Ascending aorta (tissue), 2 donors: Measurements from ENCODE around the gene BTBD2. TPM values are rescaled to one million over a fixed set of nuclear protein-coding genes. Genes with fewer than 3 reads are reported as not detected.
"Not testable (repeated sequence)": the region's sequence is repeated elsewhere in the genome, so short reads cannot be mapped to it uniquely, and the experiment has no call there.

Experiments
- DNase-seq, 2 donors: peaks; one replicate each; pipeline ENCODE4 v3.0.0-alpha.2; 2019; ENCODE audit warnings: low spot score in 2 of 2
- H3K27ac ChIP-seq, 2 donors: fragments of 200-600 bp; sonication (generic); one replicate each; pipeline ENCODE4 v1.5.1; 2016 to 2017; ENCODE audit warnings: mild to moderate bottlenecking in 1 of 2
- H3K27me3 ChIP-seq: fragments of 200-600 bp; sonication (generic); one replicate; pipeline ENCODE4 v1.5.1; 2017
- H3K36me3 ChIP-seq, 2 donors: fragments of 200-600 bp; sonication (generic); one replicate each; pipeline ENCODE4 v1.5.1; 2016
- H3K4me1 ChIP-seq, 2 donors: fragments of 200-600 bp; sonication (generic); one replicate each; pipeline ENCODE4 v1.5.1; 2016 to 2017; ENCODE audit warnings: mild to moderate bottlenecking in 1 of 2
- H3K4me3 ChIP-seq, 2 donors: fragments of 200-600 bp; sonication (generic); one replicate each; pipeline ENCODE4 v1.5.1; 2016 to 2017; ENCODE audit warnings: mild to moderate bottlenecking in 1 of 2
- H3K9me3 ChIP-seq, 2 donors: fragments of 200-600 bp; sonication (generic); one replicate each; pipeline ENCODE4 v1.5.1; 2016
- intact Hi-C: fragments of 100-400 bp; cut with DNase I; formaldehyde crosslinking; loops from one replicate; pipeline ENCODE4 v1.15.1; 2023
- total RNA-seq: library from RNA; depleted of rRNA; stranded (reverse); fragments of >200 nt; gene quantifications from one replicate; pipeline ENCODE4 v1.1.0, GENCODE V29; 2016
- TF ChIP-seq, protein P1 (sequence below), 3 experiments: fragments of 200-600 bp in 2 of 3; fragments of 450-650 bp in 1 of 3; sonication (generic) in 2 of 3; IDR thresholded peaks; one replicate each; pipeline ENCODE4 v1.5.1; 2016 to 2019; ENCODE audit warnings: antibody characterized with exemption in 3 of 3, mild to moderate bottlenecking in 1 of 3, moderate library complexity in 1 of 3

Gene BTBD2
- total RNA-seq, 1 donor from 2014 or later: 90.1 TPM

DNA sequence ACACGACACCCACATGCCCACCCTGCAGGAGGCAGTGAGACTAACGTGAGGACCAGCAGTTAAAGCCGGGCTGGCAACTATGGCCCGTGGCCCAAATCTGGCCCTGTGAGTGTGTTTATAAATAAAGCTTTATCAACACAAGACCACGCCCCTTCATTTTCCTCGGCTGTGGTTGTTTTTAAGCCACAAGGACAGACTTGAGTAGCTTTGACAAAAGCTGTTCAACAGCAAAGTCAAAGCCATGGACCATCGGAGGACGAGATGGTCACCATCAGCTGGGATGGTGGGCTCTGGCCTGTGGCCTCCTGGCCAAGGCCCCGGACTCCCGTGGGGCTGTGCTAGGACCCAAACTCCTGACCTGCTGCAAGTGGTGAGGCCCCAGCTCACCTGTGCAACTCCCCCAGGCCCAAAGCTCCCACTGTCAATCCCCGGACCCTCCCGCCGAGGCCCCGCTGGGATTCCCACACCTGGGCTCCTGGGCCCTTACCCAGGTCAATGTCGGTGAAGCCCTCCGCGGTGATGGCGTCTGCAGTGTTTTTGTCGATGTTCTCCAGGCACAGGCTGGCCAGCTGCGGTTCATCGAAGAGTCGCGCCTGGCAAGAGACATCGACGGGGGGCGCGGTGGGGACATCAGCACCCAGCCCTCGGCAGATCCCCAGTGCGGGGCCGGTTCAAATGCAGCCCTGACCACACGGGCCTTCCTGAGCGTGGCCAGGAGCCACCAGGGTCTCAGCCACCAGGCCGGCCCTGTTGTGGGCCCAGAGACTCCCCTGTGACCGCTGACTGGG, 25.1 kb downstream of the BTBD2 start:
- TF ChIP-seq, protein P1, sequence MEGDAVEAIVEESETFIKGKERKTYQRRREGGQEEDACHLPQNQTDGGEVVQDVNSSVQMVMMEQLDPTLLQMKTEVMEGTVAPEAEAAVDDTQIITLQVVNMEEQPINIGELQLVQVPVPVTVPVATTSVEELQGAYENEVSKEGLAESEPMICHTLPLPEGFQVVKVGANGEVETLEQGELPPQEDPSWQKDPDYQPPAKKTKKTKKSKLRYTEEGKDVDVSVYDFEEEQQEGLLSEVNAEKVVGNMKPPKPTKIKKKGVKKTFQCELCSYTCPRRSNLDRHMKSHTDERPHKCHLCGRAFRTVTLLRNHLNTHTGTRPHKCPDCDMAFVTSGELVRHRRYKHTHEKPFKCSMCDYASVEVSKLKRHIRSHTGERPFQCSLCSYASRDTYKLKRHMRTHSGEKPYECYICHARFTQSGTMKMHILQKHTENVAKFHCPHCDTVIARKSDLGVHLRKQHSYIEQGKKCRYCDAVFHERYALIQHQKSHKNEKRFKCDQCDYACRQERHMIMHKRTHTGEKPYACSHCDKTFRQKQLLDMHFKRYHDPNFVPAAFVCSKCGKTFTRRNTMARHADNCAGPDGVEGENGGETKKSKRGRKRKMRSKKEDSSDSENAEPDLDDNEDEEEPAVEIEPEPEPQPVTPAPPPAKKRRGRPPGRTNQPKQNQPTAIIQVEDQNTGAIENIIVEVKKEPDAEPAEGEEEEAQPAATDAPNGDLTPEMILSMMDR (IDR thresholded peaks at IDR 0.05): no peak
- H3K36me3 ChIP-seq: peaks cover 56 to 84% of the 10 kb centered on the region in 2 donors
- H3K27me3 ChIP-seq: no peaks in the 10 kb centered on the region
- no peak overlapping the region for H3K27ac ChIP-seq
- intact Hi-C loops: no loop called here
- no peaks in the 10 kb centered on the region for H3K4me1 ChIP-seq
- H3K9me3 ChIP-seq: no peaks in the 10 kb centered on the region
- no peak overlapping the region for H3K4me3 ChIP-seq
- no peak for DNase-seq

DNA sequence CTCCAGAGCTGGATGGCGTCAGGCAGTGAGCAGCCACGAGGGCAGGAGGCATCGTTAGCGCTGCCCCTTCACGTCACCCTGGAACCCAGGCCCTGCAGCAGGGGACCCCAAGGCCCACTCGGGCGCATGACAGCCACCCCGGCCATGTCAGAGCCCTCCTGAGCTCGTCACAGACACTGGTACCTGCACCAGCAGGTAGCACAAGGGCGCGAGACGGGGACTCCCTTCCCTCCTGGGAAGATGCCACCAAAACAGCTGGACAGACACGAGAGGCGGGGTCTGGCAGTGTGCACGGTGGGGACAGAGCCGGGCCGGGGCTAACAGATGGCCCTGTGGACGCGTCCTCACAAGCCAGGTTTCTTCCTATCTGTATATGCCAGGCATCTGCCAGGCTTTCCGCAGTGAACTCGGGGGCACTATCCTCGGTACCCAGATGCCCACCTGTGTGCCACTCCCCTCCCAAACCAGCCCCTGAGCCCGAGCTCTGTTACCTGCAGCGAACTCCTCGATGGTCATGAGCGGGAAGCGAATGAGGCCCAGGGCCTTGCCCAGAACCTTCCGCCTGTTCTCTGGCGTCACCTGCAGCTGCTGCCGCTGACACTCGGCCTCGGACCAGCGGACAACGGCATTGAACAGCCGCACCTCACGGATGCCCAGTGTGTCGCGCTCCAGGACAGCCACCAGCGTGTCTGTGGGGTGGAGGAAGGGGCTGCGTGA, 25.8 kb downstream of the BTBD2 start:
- H3K9me3 ChIP-seq: no peaks in the 10 kb centered on the region
- no peak for DNase-seq
- no peaks in the 10 kb centered on the region for H3K27me3 ChIP-seq
- intact Hi-C loops: no loop called here
- H3K4me3 ChIP-seq: no peak overlapping the region
- no peak overlapping the region for H3K27ac ChIP-seq
- TF ChIP-seq, protein P1 (IDR thresholded peaks at IDR 0.05): no peak
- peaks cover 63 to 87% of the 10 kb centered on the region in 2 donors for H3K36me3 ChIP-seq
- H3K4me1 ChIP-seq: no peaks in the 10 kb centered on the region

- H3K27me3 ChIP-seq, DNase-seq, H3K4me1 ChIP-seq, H3K27ac ChIP-seq, H3K9me3 ChIP-seq, H3K4me3 ChIP-seq, intact Hi-C loops: not testable (repeated sequence)
- peaks cover 68 to 90% of the 10 kb centered on the region in 2 donors for H3K36me3 ChIP-seq
Observed at GRCh38 chr19:1988464-1988863, 27.1 kb downstream of the BTBD2 start.

- Histone ChIP-seq H3K9me3 (no peaks in the 10 kb centered on the region), H3K36me3 (peaks cover 73 to 86% of the 10 kb centered on the region in 2 donors), H3K4me3 (no peak overlapping the region), H3K27me3 (no peaks in the 10 kb centered on the region), H3K27ac (no peak overlapping the region), H3K4me1 (no peaks in the 10 kb centered on the region)
- intact Hi-C loops: no loop called here
- DNase-seq: no peak
- TF ChIP-seq, protein P1 (IDR thresholded peaks at IDR 0.05): no peak
Observed at GRCh38 chr19:1987197-1988187, 28.0 kb downstream of the BTBD2 start.

DNA sequence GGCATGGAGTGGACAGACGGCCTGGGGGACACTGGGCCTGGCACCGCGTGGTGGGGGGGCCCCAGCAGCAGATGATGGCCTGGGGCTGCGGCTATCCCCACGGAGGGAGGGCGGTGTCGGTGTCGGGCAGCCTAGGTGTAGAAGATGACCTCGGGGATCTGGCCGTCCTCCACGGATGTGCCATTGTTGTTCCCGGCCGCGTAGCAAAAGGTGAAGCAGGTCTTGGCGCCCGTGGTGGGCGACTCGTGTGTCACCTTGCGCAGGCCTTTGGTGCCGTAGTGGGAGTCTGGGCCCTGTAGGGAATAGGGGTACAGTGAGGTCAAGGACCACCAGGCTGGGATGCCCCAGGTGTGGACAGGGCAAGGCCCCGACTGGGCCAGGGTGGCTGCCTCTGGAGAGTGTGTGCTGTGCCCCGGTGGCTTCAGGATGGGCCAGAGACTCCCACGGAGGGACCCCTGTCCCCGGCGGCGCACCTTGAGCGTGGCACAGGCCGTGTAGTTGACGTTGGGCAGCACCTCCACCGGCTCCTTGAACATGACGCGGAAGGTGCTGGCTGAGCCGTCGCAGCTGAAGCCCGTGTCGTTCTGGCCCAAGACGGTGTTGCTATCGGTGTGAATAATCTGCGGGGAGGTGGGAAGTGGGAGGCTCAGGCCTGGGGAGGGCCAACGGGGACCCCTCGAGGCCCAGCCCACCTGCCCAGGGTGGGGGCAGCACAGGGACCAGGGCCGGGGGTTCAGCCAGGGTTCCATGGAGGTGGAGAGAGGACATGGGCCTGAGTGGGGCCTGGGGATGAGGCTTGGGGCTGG, 29.0 kb downstream of the BTBD2 start:
- H3K36me3 ChIP-seq: peaks cover 83 to 85% of the 10 kb centered on the region in 2 donors
- H3K9me3 ChIP-seq: no peaks in the 10 kb centered on the region
- TF ChIP-seq, protein P1 (IDR thresholded peaks at IDR 0.05): no peak
- DNase-seq: no peak
- no peaks in the 10 kb centered on the region for H3K4me1 ChIP-seq
- no peaks in the 10 kb centered on the region for H3K27me3 ChIP-seq
- H3K4me3 ChIP-seq: no peak overlapping the region
- intact Hi-C loops: no loop called here
- no peak overlapping the region for H3K27ac ChIP-seq
